PC-9 (cell line): ENCODE measurements around the gene TP53TG5.

Experiments used
- CTCF ChIP-seq: fragments of 200-600 bp; sonication (generic); conservative IDR thresholded peaks from 2 replicates; pipeline ENCODE4 v1.6.1; 2017; ENCODE audit warnings: mixed run types, antibody characterized with exemption, mild to moderate bottlenecking, moderate library complexity
- EZH2 ChIP-seq: fragments of 200-600 bp; sonication (generic); IDR thresholded peaks from 2 replicates; pipeline ENCODE4 v1.8.0; 2017; ENCODE audit warnings: antibody characterized with exemption, low read depth

GRCh38 chr20:45359069-45359405 lies 19.1 kb downstream of the TP53TG5 start:
- TF ChIP-seq CTCF (no peak), EZH2 (no peak)
